ENCODE measurements around the gene CHM. TPM values are rescaled to one million over a fixed set of nuclear protein-coding genes. Genes with fewer than 3 reads are reported as not detected.

The CHM gene
- total and polyA plus RNA-seq, 2 experiments from 2014 or later: 19.0 to 19.1 TPM

DNA sequence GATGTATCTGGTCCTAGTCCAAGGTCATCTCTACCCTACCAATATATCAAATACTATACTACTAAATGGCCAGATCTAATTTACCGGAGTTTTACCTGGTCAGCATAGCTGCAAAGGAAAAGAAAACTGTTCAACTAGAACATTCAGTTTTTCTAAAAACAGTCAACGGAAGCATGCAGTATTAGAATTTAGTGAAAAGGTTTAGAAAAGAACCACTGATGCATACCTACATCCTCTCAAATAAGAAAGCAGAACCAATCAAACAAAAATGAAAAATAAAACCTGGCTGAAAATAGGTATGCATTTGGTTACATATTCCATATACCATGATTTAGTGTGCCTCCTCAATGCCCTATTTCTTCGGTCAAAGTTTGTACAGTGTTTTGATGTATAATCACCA lies 140.0 kb downstream of the CHM start:
- Histone ChIP-seq H3F3A (replicated peaks; ENCODE audit: low read depth) (no peaks in the 10 kb centered on the region), H3K36me3 (ENCODE audit: insufficient read depth) (no peaks in the 10 kb centered on the region), H3K27me3 (ENCODE audit: insufficient read depth) (no peaks in the 10 kb centered on the region), H3K4me2 (no peak overlapping the region), H4K20me1 (replicated peaks; ENCODE audit: insufficient read depth) (no peaks in the 10 kb centered on the region), H3K4me1 (ENCODE audit: insufficient read depth) (no peaks in the 10 kb centered on the region; the same call in 1 of the 2 replicates), H2AFZ (no peak overlapping the region), H3K4me3 (no peak overlapping the region), H3K9me2 (ENCODE audit: insufficient read depth) (no peaks in the 10 kb centered on the region), H3K79me2 (replicated peaks; ENCODE audit: insufficient read depth) (no peaks in the 10 kb centered on the region), H3K27ac (ENCODE audit: low read depth) (no peak overlapping the region)
- TF ChIP-seq STAT1 (IDR thresholded peaks at IDR 0.05; ENCODE audit: unreplicated experiment) (no peak), EZH2 (IDR thresholded peaks at IDR 0.05; ENCODE audit: low read depth, unreplicated experiment) (no peak), CTCF (conservative IDR thresholded peaks at IDR 0.05; ENCODE audit: low read depth in 2 of 2) (no peak), ETS1 (IDR thresholded peaks at IDR 0.05) (no peak)
- TF ChIP-seq, protein P1, sequence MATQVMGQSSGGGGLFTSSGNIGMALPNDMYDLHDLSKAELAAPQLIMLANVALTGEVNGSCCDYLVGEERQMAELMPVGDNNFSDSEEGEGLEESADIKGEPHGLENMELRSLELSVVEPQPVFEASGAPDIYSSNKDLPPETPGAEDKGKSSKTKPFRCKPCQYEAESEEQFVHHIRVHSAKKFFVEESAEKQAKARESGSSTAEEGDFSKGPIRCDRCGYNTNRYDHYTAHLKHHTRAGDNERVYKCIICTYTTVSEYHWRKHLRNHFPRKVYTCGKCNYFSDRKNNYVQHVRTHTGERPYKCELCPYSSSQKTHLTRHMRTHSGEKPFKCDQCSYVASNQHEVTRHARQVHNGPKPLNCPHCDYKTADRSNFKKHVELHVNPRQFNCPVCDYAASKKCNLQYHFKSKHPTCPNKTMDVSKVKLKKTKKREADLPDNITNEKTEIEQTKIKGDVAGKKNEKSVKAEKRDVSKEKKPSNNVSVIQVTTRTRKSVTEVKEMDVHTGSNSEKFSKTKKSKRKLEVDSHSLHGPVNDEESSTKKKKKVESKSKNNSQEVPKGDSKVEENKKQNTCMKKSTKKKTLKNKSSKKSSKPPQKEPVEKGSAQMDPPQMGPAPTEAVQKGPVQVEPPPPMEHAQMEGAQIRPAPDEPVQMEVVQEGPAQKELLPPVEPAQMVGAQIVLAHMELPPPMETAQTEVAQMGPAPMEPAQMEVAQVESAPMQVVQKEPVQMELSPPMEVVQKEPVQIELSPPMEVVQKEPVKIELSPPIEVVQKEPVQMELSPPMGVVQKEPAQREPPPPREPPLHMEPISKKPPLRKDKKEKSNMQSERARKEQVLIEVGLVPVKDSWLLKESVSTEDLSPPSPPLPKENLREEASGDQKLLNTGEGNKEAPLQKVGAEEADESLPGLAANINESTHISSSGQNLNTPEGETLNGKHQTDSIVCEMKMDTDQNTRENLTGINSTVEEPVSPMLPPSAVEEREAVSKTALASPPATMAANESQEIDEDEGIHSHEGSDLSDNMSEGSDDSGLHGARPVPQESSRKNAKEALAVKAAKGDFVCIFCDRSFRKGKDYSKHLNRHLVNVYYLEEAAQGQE (IDR thresholded peaks at IDR 0.05; ENCODE audit: unreplicated experiment): no peak
- H3K4me3 Mint-ChIP-seq: no peak overlapping the region
- peaks cover 2% of the 10 kb centered on the region; the same call in 1 of the 3 replicates for H3K36me3 Mint-ChIP-seq (ENCODE audit: low read depth)
- no peak for ATAC-seq
- no peak overlapping the region for H3K27ac Mint-ChIP-seq
- H3K27me3 Mint-ChIP-seq (ENCODE audit: insufficient read depth, low read depth, poor library complexity): no peaks in the 10 kb centered on the region
- peaks cover 6% of the 10 kb centered on the region; the same call in 2 of the 3 replicates for H3K4me1 Mint-ChIP-seq
- DNase-seq (ENCODE audit: low spot score): no peak
- no peaks in the 10 kb centered on the region for H3K9me3 Mint-ChIP-seq

- Histone ChIP-seq H3K27ac (ENCODE audit: low read depth) (no peak overlapping the region), H3K4me1 (ENCODE audit: insufficient read depth) (no peaks in the 10 kb centered on the region; the same call in 1 of the 2 replicates), H3K4me3 (no peak overlapping the region), H2AFZ (no peak overlapping the region), H3K27me3 (ENCODE audit: insufficient read depth) (no peaks in the 10 kb centered on the region), H4K20me1 (replicated peaks; ENCODE audit: insufficient read depth) (no peaks in the 10 kb centered on the region), H3K79me2 (replicated peaks; ENCODE audit: insufficient read depth) (no peaks in the 10 kb centered on the region), H3K4me2 (no peak overlapping the region), H3F3A (replicated peaks; ENCODE audit: low read depth) (no peaks in the 10 kb centered on the region), H3K9me2 (ENCODE audit: insufficient read depth) (no peaks in the 10 kb centered on the region), H3K36me3 (ENCODE audit: insufficient read depth) (no peaks in the 10 kb centered on the region)
- Mint-ChIP-seq H3K36me3 (ENCODE audit: low read depth) (peaks cover 2% of the 10 kb centered on the region; the same call in 1 of the 3 replicates), H3K4me1 (peaks cover 6% of the 10 kb centered on the region; the same call in 2 of the 3 replicates), H3K27me3 (ENCODE audit: insufficient read depth, low read depth, poor library complexity) (no peaks in the 10 kb centered on the region), H3K27ac (no peak overlapping the region), H3K4me3 (no peak overlapping the region), H3K9me3 (no peaks in the 10 kb centered on the region)
- DNase-seq (ENCODE audit: low spot score) (no peak), ATAC-seq (no peak)
- TF ChIP-seq ETS1 (IDR thresholded peaks at IDR 0.05) (no peak), EZH2phosphoT487 (IDR thresholded peaks at IDR 0.05; ENCODE audit: unreplicated experiment) (no peak), JUNB (IDR thresholded peaks at IDR 0.05; ENCODE audit: unreplicated experiment) (no peak), CREB1 (CRISPR knock-in tag; IDR thresholded peaks at IDR 0.05; ENCODE audit: low read depth) (no peak), NANOG (IDR thresholded peaks at IDR 0.05; ENCODE audit: borderline replicate concordance) (no peak), CTCF (conservative IDR thresholded peaks at IDR 0.05; ENCODE audit: low read depth in 2 of 2) (no peak), ZNF331 (CRISPR knock-in tag; IDR thresholded peaks at IDR 0.05; ENCODE audit: low read depth) (no peak)
- TF ChIP-seq, protein P1 (IDR thresholded peaks at IDR 0.05; ENCODE audit: unreplicated experiment): no peak
Measured at GRCh38 chrX:85906399-85906798, 141.0 kb downstream of the CHM start.
